ENCODE measurements around the gene MBD5.
A peak's percentile ranks its signal among the peaks of the same experiment; 100 is the strongest.
"Not testable (repeated sequence)": the region's sequence is repeated elsewhere in the genome, so short reads cannot be mapped to it uniquely, and the experiment has no call there.

Gene MBD5

DNA sequence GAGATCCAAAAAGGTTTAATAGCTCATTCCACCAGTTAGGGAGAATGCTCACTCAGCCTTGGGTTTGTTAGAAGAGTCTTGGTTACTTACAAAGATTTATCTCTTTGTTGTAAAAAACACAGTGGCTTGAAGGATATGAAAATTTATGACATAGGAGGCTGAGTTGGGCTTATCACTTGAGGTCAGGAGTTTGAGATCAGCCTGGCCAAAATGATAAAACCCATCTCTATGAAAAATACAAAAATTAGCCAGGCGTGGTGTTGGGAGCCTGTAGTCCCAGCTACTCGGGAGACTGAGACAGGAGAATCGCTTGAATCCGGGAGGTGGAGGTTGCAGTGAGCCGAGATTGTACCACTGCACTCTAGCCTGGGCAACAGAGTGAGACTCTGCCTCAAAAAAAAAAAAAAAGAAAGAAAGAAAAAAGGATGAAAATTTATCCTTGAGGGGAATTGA is 522.2 kb downstream of the MBD5 start:
- not testable (repeated sequence) for H3K4me2 ChIP-seq (ENCODE audit: insufficient read depth, low read length, poor library complexity, severe bottlenecking); H2BK5ac ChIP-seq (ENCODE audit: low read length); H3K14ac ChIP-seq (ENCODE audit: low read length); H3K27me3 ChIP-seq (ENCODE audit: control insufficient read depth in 3 of 3, insufficient read depth in 3 of 3, low read depth in 1 of 3, low read length in 3 of 3); H3K9me3 ChIP-seq (replicated peaks in 1 of 2; ENCODE audit: control insufficient read depth in 2 of 2, insufficient read depth in 1 of 2, low read depth in 1 of 2, low read length in 2 of 2); H2BK15ac ChIP-seq (ENCODE audit: low read length); H3K23ac ChIP-seq (ENCODE audit: low read depth, low read length, poor library complexity); H3K36me3 ChIP-seq (replicated peaks in 1 of 2; ENCODE audit: control insufficient read depth in 2 of 2, insufficient read depth in 2 of 2, low read length in 2 of 2); H2AK5ac ChIP-seq (ENCODE audit: low read depth, low read length); H4K91ac ChIP-seq (ENCODE audit: low read depth, low read length, poor library complexity); H3K4ac ChIP-seq (ENCODE audit: low read length); DNase-seq (ENCODE audit: low spot score); H3K18ac ChIP-seq (ENCODE audit: low read length); H2AFZ ChIP-seq (ENCODE audit: low read length); H4K8ac ChIP-seq (ENCODE audit: low read depth, low read length); H2BK120ac ChIP-seq (ENCODE audit: low read depth, low read length); H3K79me1 ChIP-seq (ENCODE audit: low read depth, low read length); H3K9ac ChIP-seq (ENCODE audit: low read depth, low read length, poor library complexity); H3K4me3 ChIP-seq (ENCODE audit: low read length in 2 of 2); H3K27ac ChIP-seq (replicated peaks; ENCODE audit: low read length); H2BK12ac ChIP-seq (ENCODE audit: low read length); H3K4me1 ChIP-seq (ENCODE audit: control insufficient read depth in 2 of 2, insufficient read depth in 1 of 2, low read depth in 1 of 2, low read length in 2 of 2)
- no CpG with 5 or more reads among the region's 5 CpGs for WGBS, 2 donors (ENCODE audit: extremely low coverage in 2 of 2, insufficient read length in 2 of 2, insufficient replicate concordance in 1 of 2)

GRCh38 chr2:148545390-148546256 is 524.7 kb downstream of the MBD5 start:
- no peak for DNase-seq (ENCODE audit: low spot score)
- no peak overlapping the region for H2BK15ac ChIP-seq (ENCODE audit: low read length)
- H2AFZ ChIP-seq (ENCODE audit: low read length), result no peak overlapping the region
- H3K36me3 ChIP-seq (replicated peaks in 1 of 2; ENCODE audit: control insufficient read depth in 2 of 2, insufficient read depth in 2 of 2, low read length in 2 of 2), result no peaks in the 10 kb centered on the region
- no peak overlapping the region for H4K91ac ChIP-seq (ENCODE audit: low read depth, low read length, poor library complexity)
- peaks cover 0 to 4% (median 0%) of the 10 kb centered on the region in 3 experiments for H3K27me3 ChIP-seq (ENCODE audit: control insufficient read depth in 3 of 3, insufficient read depth in 3 of 3, low read depth in 1 of 3, low read length in 3 of 3)
- no peak overlapping the region for H3K9ac ChIP-seq (ENCODE audit: low read depth, low read length, poor library complexity)
- no peak overlapping the region for H3K23ac ChIP-seq (ENCODE audit: low read depth, low read length, poor library complexity)
- H3K14ac ChIP-seq (ENCODE audit: low read length), result no peak overlapping the region
- H3K9me3 ChIP-seq (replicated peaks in 1 of 2; ENCODE audit: control insufficient read depth in 2 of 2, insufficient read depth in 1 of 2, low read depth in 1 of 2, low read length in 2 of 2), result no peaks in the 10 kb centered on the region
- no peak overlapping the region for H2BK5ac ChIP-seq (ENCODE audit: low read length)
- H3K4ac ChIP-seq (ENCODE audit: low read length), result no peak overlapping the region
- H3K27ac ChIP-seq (replicated peaks; ENCODE audit: low read length), result no peak overlapping the region
- H3K4me2 ChIP-seq (ENCODE audit: insufficient read depth, low read length, poor library complexity, severe bottlenecking), result no peak overlapping the region
- peak overlapping the region; percentile 19 for H3K18ac ChIP-seq (ENCODE audit: low read length)
- H3K79me1 ChIP-seq (ENCODE audit: low read depth, low read length), result peaks cover 3% of the 10 kb centered on the region
- no peak overlapping the region for H3K4me3 ChIP-seq (ENCODE audit: low read length in 2 of 2)
- H2AK5ac ChIP-seq (ENCODE audit: low read depth, low read length), result no peak overlapping the region
- H3K4me1 ChIP-seq (ENCODE audit: control insufficient read depth in 2 of 2, insufficient read depth in 1 of 2, low read depth in 1 of 2, low read length in 2 of 2), result no peaks in the 10 kb centered on the region
- no peak overlapping the region for H4K8ac ChIP-seq (ENCODE audit: low read depth, low read length)
- H2BK12ac ChIP-seq (ENCODE audit: low read length), result no peak overlapping the region
- no CpG with 5 or more reads among the region's 8 CpGs for WGBS, 2 donors (ENCODE audit: extremely low coverage in 2 of 2, insufficient read length in 2 of 2, insufficient replicate concordance in 1 of 2)
- H2BK120ac ChIP-seq (ENCODE audit: low read depth, low read length), result no peak overlapping the region

DNA sequence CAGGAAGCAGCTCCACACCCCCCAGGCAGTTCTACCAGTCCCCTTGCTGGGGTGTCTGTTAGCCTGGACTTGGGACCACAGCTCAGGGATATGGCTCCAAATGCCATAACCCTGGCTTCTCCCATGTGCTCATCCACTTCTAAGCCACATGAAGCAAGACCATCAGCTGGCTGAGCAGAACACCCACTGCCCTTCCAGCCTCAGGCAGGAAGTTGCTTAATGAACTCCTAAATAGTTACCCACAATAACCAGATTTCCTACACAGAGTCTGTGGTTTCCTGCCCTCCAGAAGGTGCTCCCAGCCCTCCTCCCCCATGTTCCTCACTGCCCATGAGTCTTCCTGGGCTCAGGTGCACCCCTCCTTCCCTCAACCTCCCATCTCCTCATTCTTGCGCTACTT is 525.4 kb downstream of the MBD5 start:
- H2BK5ac ChIP-seq (ENCODE audit: low read length), result no peak overlapping the region
- H3K4ac ChIP-seq (ENCODE audit: low read length), result no peak overlapping the region
- H3K36me3 ChIP-seq (replicated peaks in 1 of 2; ENCODE audit: control insufficient read depth in 2 of 2, insufficient read depth in 2 of 2, low read length in 2 of 2), result no peaks in the 10 kb centered on the region
- no peak overlapping the region for H3K4me3 ChIP-seq (ENCODE audit: low read length in 2 of 2)
- no peak overlapping the region for H4K8ac ChIP-seq (ENCODE audit: low read depth, low read length)
- H3K9me3 ChIP-seq (replicated peaks in 1 of 2; ENCODE audit: control insufficient read depth in 2 of 2, insufficient read depth in 1 of 2, low read depth in 1 of 2, low read length in 2 of 2), result no peaks in the 10 kb centered on the region
- H2AK5ac ChIP-seq (ENCODE audit: low read depth, low read length), result no peak overlapping the region
- H3K23ac ChIP-seq (ENCODE audit: low read depth, low read length, poor library complexity), result no peak overlapping the region
- no peak overlapping the region for H3K4me2 ChIP-seq (ENCODE audit: insufficient read depth, low read length, poor library complexity, severe bottlenecking)
- H3K79me1 ChIP-seq (ENCODE audit: low read depth, low read length), result peaks cover 3% of the 10 kb centered on the region
- no peaks in the 10 kb centered on the region for H3K4me1 ChIP-seq (ENCODE audit: control insufficient read depth in 2 of 2, insufficient read depth in 1 of 2, low read depth in 1 of 2, low read length in 2 of 2)
- no peak overlapping the region for H4K91ac ChIP-seq (ENCODE audit: low read depth, low read length, poor library complexity)
- H2BK12ac ChIP-seq (ENCODE audit: low read length), result no peak overlapping the region
- H3K27me3 ChIP-seq (ENCODE audit: control insufficient read depth in 3 of 3, insufficient read depth in 3 of 3, low read depth in 1 of 3, low read length in 3 of 3), result peaks cover 0 to 4% (median 0%) of the 10 kb centered on the region in 3 experiments
- H3K14ac ChIP-seq (ENCODE audit: low read length), result no peak overlapping the region
- DNase-seq (ENCODE audit: low spot score), result no peak
- H2BK15ac ChIP-seq (ENCODE audit: low read length), result no peak overlapping the region
- H3K27ac ChIP-seq (replicated peaks; ENCODE audit: low read length), result no peak overlapping the region
- no CpG with 5 or more reads among the region's 1 CpG for WGBS, 2 donors (ENCODE audit: extremely low coverage in 2 of 2, insufficient read length in 2 of 2, insufficient replicate concordance in 1 of 2)
- H3K18ac ChIP-seq (ENCODE audit: low read length), result no peak overlapping the region
- no peak overlapping the region for H2BK120ac ChIP-seq (ENCODE audit: low read depth, low read length)
- H2AFZ ChIP-seq (ENCODE audit: low read length), result no peak overlapping the region
- H3K9ac ChIP-seq (ENCODE audit: low read depth, low read length, poor library complexity), result no peak overlapping the region

- Histone ChIP-seq H3K18ac (ENCODE audit: low read length) (no peak overlapping the region), H4K91ac (ENCODE audit: low read depth, low read length, poor library complexity) (no peak overlapping the region), H2AFZ (ENCODE audit: low read length) (no peak overlapping the region), H4K8ac (ENCODE audit: low read depth, low read length) (no peak overlapping the region), H2BK5ac (ENCODE audit: low read length) (no peak overlapping the region), H3K9me3 (replicated peaks in 1 of 2; ENCODE audit: control insufficient read depth in 2 of 2, insufficient read depth in 1 of 2, low read depth in 1 of 2, low read length in 2 of 2) (peaks cover 0 to 3% of the 10 kb centered on the region in 2 donors), H3K36me3 (replicated peaks in 1 of 2; ENCODE audit: control insufficient read depth in 2 of 2, insufficient read depth in 2 of 2, low read length in 2 of 2) (no peaks in the 10 kb centered on the region), H3K27ac (replicated peaks; ENCODE audit: low read length) (no peak overlapping the region), H3K4me1 (ENCODE audit: control insufficient read depth in 2 of 2, insufficient read depth in 1 of 2, low read depth in 1 of 2, low read length in 2 of 2) (no peaks in the 10 kb centered on the region), H3K79me1 (ENCODE audit: low read depth, low read length) (peaks cover 3% of the 10 kb centered on the region), H3K14ac (ENCODE audit: low read length) (no peak overlapping the region), H3K4me2 (ENCODE audit: insufficient read depth, low read length, poor library complexity, severe bottlenecking) (no peak overlapping the region), H3K4ac (ENCODE audit: low read length) (no peak overlapping the region), H3K27me3 (ENCODE audit: control insufficient read depth in 3 of 3, insufficient read depth in 3 of 3, low read depth in 1 of 3, low read length in 3 of 3) (no peaks in the 10 kb centered on the region), H2BK15ac (ENCODE audit: low read length) (no peak overlapping the region), H2AK5ac (ENCODE audit: low read depth, low read length) (no peak overlapping the region), H2BK120ac (ENCODE audit: low read depth, low read length) (no peak overlapping the region), H3K23ac (ENCODE audit: low read depth, low read length, poor library complexity) (no peak overlapping the region), H2BK12ac (ENCODE audit: low read length) (no peak overlapping the region), H3K9ac (ENCODE audit: low read depth, low read length, poor library complexity) (no peak overlapping the region), H3K4me3 (ENCODE audit: low read length in 2 of 2) (peak overlapping the region in 1 of 2 donors; percentile 44)
- no CpG with 5 or more reads among the region's 7 CpGs for WGBS, 2 donors (ENCODE audit: extremely low coverage in 2 of 2, insufficient read length in 2 of 2, insufficient replicate concordance in 1 of 2)
- no peak for DNase-seq (ENCODE audit: low spot score)
These were observed 528.0 kb downstream of the MBD5 start for GRCh38 chr2:148548716-148549400.
